A673 (cell line): ENCODE data around the gene ADD3. TPM values are rescaled to one million over a fixed set of nuclear protein-coding genes. Genes with fewer than 3 reads are reported as not detected.

Source experiments
- BruUV-seq: library from RNA; stranded (reverse); fragments of 400-500 nt; replicated peaks from 2 replicates; lab custom pipeline; 2021; lab: Mats Ljungman, UMichigan
- CTCF ChIA-PET: fragments of 300-600 bp; sonication (Branson Sonifier 250); formaldehyde crosslinking; loops from one replicate; lab custom pipeline; 2022; ENCODE audit warnings: antibody characterized with exemption; lab: Charles Lee
- POLR2A ChIA-PET: fragments of 300-600 bp; sonication (Branson Sonifier 250); formaldehyde crosslinking; loops from one replicate; lab custom pipeline; 2022; ENCODE audit warnings: antibody characterized with exemption; ENCODE audit not compliant: low non-redundant PET; lab: Charles Lee
- DNase-seq: peaks from one replicate; pipeline ENCODE4 v3.0.0-alpha.2; 2015; ENCODE audit warnings: low spot score
- H3K27ac ChIP-seq: fragments of 200-600 bp; sonication (generic); 2 replicates; pipeline ENCODE4 v1.5.1; 2016; ENCODE audit warnings: mixed run types, low read depth, mild to moderate bottlenecking, mixed read lengths, antibody characterized with exemption, low read length; ENCODE audit not compliant: poor library complexity, severe bottlenecking
- H3K27me3 ChIP-seq: fragments of 200-600 bp; sonication (generic); replicated peaks from 2 replicates; pipeline ENCODE4 v1.6.1; 2017; ENCODE audit warnings: mixed run types, low read depth, mild to moderate bottlenecking, mixed read lengths, antibody characterized with exemption, low read length; ENCODE audit not compliant: insufficient read depth, poor library complexity
- H3K36me3 ChIP-seq: fragments of 200-600 bp; sonication (generic); 2 replicates; pipeline ENCODE4 v1.6.1; 2016; ENCODE audit warnings: mixed run types, mild to moderate bottlenecking, mixed read lengths, antibody characterized with exemption, low read length; ENCODE audit not compliant: insufficient read depth, poor library complexity, severe bottlenecking
- H3K4me1 ChIP-seq: fragments of 200-600 bp; sonication (generic); 2 replicates; pipeline ENCODE4 v1.6.1; 2017; ENCODE audit warnings: mixed run types, mild to moderate bottlenecking, mixed read lengths, antibody characterized with exemption, low read length; ENCODE audit not compliant: insufficient read depth, poor library complexity, severe bottlenecking
- H3K4me3 ChIP-seq: fragments of 200-600 bp; sonication (generic); 2 replicates; pipeline ENCODE4 v1.5.1; 2016; ENCODE audit warnings: low read depth, mixed run types, mild to moderate bottlenecking, mixed read lengths, low read length; ENCODE audit not compliant: poor library complexity, severe bottlenecking
- H3K9me3 ChIP-seq: fragments of 200-600 bp; sonication (generic); 2 replicates; pipeline ENCODE4 v1.6.1; 2016; ENCODE audit warnings: mixed run types, low read depth, mild to moderate bottlenecking, mixed read lengths, antibody characterized with exemption, low read length; ENCODE audit not compliant: poor library complexity, severe bottlenecking
- CTCF ChIP-seq: fragments of 300-800, 200-600 bp; sonication (generic); conservative IDR thresholded peaks from 2 replicates; pipeline ENCODE4 v1.5.1; 2017; ENCODE audit warnings: low read depth, mild to moderate bottlenecking, antibody characterized with exemption, low read length, moderate library complexity, mixed read lengths
- EZH2 ChIP-seq: fragments of 200-600 bp; sonication (generic); IDR thresholded peaks from 2 replicates; pipeline ENCODE4 v1.6.1; 2017; ENCODE audit warnings: borderline replicate concordance, low read depth, mild to moderate bottlenecking, mixed read lengths, antibody characterized with exemption, low read length; ENCODE audit not compliant: poor library complexity, severe bottlenecking
- intact Hi-C: fragments of 100-400 bp; cut with micrococcal nuclease; formaldehyde crosslinking; loops from one replicate; pipeline ENCODE4 v1.10.0; 2022; ENCODE audit not compliant: unreplicated experiment
- total RNA-seq: library from RNA; stranded (reverse); gene quantifications from 2 replicates; pipeline ENCODE4 v1.2.3, GENCODE V29; 2021

The ADD3 gene
- total RNA-seq, 1 experiment from 2014 or later: 82.9 TPM

DNA sequence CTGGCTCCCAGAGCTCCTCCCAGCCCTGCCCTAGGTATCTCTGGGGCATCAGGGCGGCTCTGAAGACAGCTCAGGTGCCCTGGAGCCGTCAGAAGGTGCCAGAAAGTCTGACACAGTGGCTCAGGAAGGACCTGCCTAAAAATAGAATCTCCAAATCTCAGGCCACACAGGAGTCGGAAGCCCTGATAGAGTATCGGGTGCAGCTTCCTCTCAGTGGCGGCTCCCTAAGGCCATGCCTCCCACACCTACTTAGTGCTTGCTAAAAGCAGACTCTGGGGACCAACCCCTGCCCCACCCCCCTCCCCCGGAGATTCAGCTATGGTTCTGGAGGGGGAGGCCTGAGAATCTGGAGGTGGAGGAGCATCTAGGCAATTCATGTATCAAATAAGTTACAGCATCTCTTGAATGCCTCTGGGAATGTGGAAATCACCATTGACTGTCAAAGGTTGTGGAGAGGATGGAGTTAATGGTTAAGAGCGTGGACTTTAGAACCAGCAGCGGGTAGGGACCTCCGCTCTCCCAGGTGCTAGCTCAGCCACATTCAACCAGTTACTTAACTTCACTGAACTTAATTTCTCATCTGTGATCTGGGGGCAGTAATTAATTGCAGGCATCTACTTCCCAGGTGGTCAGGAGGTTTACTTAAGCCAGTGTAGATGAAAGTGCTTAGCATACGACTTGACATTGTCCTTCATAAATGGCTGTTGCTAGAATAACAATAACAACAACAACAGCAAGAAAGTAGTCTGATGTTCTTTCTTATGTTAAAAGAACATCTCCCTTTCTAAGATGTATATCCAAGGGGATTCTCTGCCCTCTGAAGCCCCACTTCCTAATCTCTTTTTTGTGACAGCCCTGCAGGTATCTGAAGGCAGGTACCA, 161.1 kb downstream of the ADD3 start:
- H3K27me3 ChIP-seq: peaks cover 6% of the 10 kb centered on the region
- no peaks in the 10 kb centered on the region for H3K4me1 ChIP-seq
- no TSS peak for BruUV-seq
- H3K4me3 ChIP-seq: no peak overlapping the region
- no peak overlapping the region for H3K27ac ChIP-seq
- DNase-seq: no peak
- intact Hi-C loops: no loop called here
- H3K9me3 ChIP-seq: no peaks in the 10 kb centered on the region
- ChIA-PET POLR2A (no interaction called here), CTCF (interaction anchor here (0.5 kb wide), 1 partner anchor 56 kb away, joined by 6 read pairs; no protein-coding TSS in a partner anchor)
- TF ChIP-seq CTCF (no peak), EZH2 (no peak)
- no peaks in the 10 kb centered on the region for H3K36me3 ChIP-seq

- H3K4me3 ChIP-seq: no peak overlapping the region
- TF ChIP-seq CTCF: no peak
- no peak for TF ChIP-seq EZH2
- H3K27ac ChIP-seq: no peak overlapping the region
- no peak for DNase-seq
- peaks cover 6% of the 10 kb centered on the region for H3K27me3 ChIP-seq
- H3K36me3 ChIP-seq: no peaks in the 10 kb centered on the region
- H3K9me3 ChIP-seq: no peaks in the 10 kb centered on the region
- intact Hi-C loops: no loop called here
- CTCF ChIA-PET: no interaction called here
- BruUV-seq: no TSS peak
- POLR2A ChIA-PET: no interaction called here
- H3K4me1 ChIP-seq: no peaks in the 10 kb centered on the region
Measured at GRCh38 chr10:110169586-110169985, 161.8 kb downstream of the ADD3 start.

GRCh38 chr10:110170142-110170971, 162.6 kb downstream of the ADD3 start:
- H3K27ac ChIP-seq: no peak overlapping the region
- ChIA-PET POLR2A (no interaction called here), CTCF (no interaction called here)
- DNase-seq: no peak
- no peaks in the 10 kb centered on the region for H3K4me1 ChIP-seq
- no peaks in the 10 kb centered on the region for H3K9me3 ChIP-seq
- intact Hi-C loops: no loop called here
- TF ChIP-seq CTCF (no peak), EZH2 (no peak)
- H3K27me3 ChIP-seq: peaks cover 6% of the 10 kb centered on the region
- BruUV-seq: no TSS peak
- no peak overlapping the region for H3K4me3 ChIP-seq
- no peaks in the 10 kb centered on the region for H3K36me3 ChIP-seq
